ENCODE measurements around the gene PKNOX2.

PKNOX2 gene

DNA sequence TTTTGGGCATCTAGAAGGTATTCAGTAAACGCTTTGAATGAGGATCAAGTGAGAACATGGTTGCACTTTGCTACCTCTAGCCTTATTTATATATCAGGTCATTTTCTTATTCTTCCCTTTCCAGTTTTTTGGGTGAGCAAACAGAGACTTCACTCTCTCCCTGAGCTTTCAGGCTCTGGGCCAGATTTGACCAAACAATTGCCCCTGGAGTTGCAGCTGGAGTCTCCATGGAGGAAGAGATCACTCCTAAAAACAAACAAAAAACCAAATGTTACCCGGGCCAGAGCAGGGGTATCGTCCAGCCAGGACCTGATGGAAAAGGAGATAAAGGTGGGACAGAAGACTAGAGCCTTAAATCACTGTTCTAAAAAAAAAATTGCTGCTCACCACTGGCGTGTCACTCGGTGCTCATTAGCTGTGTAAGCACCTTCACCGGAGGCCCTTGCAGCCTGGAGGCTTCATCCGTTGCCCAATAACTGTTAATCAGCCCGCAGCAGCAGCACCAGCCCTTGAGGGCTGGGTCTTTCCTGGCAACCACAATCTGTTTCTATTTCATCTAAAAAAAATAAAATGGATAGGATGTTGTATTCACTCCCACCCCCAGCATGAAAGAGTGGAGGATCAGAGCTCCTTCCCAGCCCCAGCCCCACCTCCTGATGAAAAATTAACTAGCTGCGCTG lies 125.0 kb downstream of the PKNOX2 start:
- TF ChIP-seq SIN3A (IDR thresholded peaks at IDR 0.05; ENCODE audit: borderline replicate concordance, insufficient read depth, low read length) = 0 out of 2 replicates have a peak, but pooled peaks have one; percentile 59
- no peak for TF ChIP-seq POLR2AphosphoS5 (IDR thresholded peaks at IDR 0.05; ENCODE audit: low read depth, low read length)
- no peak for TF ChIP-seq TAF1 (IDR thresholded peaks at IDR 0.05; ENCODE audit: borderline replicate concordance, insufficient read depth, low read length)

DNA sequence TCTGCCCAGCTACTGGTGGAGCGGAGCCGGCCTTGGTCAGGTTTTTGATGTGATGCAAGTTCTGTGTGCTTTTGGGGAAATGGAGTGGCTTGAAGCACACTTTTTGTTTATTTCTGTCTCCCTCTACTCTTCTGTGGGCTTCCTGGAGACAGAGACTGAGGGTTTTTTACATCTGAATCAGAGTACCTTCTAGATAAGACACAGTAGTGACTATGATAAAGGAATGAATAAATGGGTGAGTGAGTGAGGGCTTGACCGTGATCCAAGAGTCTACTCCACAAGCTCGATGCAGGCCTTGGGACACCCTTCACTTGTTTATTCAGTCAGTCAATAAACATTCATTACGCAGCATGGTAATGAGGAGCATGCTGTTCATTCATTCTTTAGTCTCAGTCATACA lies 125.7 kb downstream of the PKNOX2 start:
- TF ChIP-seq POLR2AphosphoS5 (IDR thresholded peaks at IDR 0.05; ENCODE audit: low read depth, low read length) = no peak
- no peak for TF ChIP-seq FOXP2 (optimal IDR thresholded peaks at IDR 0.05; ENCODE audit: borderline replicate concordance, extremely low read depth, extremely low read length, insufficient read depth)
- no peak for TF ChIP-seq SIN3A (IDR thresholded peaks at IDR 0.05; ENCODE audit: borderline replicate concordance, insufficient read depth, low read length)
- no peak for TF ChIP-seq TAF1 (IDR thresholded peaks at IDR 0.05; ENCODE audit: borderline replicate concordance, insufficient read depth, low read length)
- TF ChIP-seq REST (IDR thresholded peaks at IDR 0.05; ENCODE audit: insufficient read depth in 1 of 2, low read depth in 2 of 2, low read length in 2 of 2) = no peak

- no peak for TF ChIP-seq SIN3A (IDR thresholded peaks at IDR 0.05; ENCODE audit: borderline replicate concordance, insufficient read depth, low read length)
- TF ChIP-seq FOXP2 (optimal IDR thresholded peaks at IDR 0.05; ENCODE audit: borderline replicate concordance, extremely low read depth, extremely low read length, insufficient read depth) = no peak
Measured at GRCh38 chr11:125292100-125292499, 127.5 kb downstream of the PKNOX2 start.

GRCh38 chr11:125293596-125293995 lies 129.0 kb downstream of the PKNOX2 start:
- no peak for TF ChIP-seq REST (IDR thresholded peaks at IDR 0.05; ENCODE audit: insufficient read depth in 1 of 2, low read depth in 2 of 2, low read length in 2 of 2)
- no peak for TF ChIP-seq SIN3A (IDR thresholded peaks at IDR 0.05; ENCODE audit: borderline replicate concordance, insufficient read depth, low read length)
- no peak for TF ChIP-seq TAF1 (IDR thresholded peaks at IDR 0.05; ENCODE audit: borderline replicate concordance, insufficient read depth, low read length)
- no peak for TF ChIP-seq POLR2AphosphoS5 (IDR thresholded peaks at IDR 0.05; ENCODE audit: low read depth, low read length)
- no peak for TF ChIP-seq FOXP2 (optimal IDR thresholded peaks at IDR 0.05; ENCODE audit: borderline replicate concordance, extremely low read depth, extremely low read length, insufficient read depth)

- no peak for TF ChIP-seq POLR2AphosphoS5 (IDR thresholded peaks at IDR 0.05; ENCODE audit: low read depth, low read length)
- no peak for TF ChIP-seq TAF1 (IDR thresholded peaks at IDR 0.05; ENCODE audit: borderline replicate concordance, insufficient read depth, low read length)
- TF ChIP-seq FOXP2 (optimal IDR thresholded peaks at IDR 0.05; ENCODE audit: borderline replicate concordance, extremely low read depth, extremely low read length, insufficient read depth) = no peak
- no peak for TF ChIP-seq REST (IDR thresholded peaks at IDR 0.05; ENCODE audit: insufficient read depth in 1 of 2, low read depth in 2 of 2, low read length in 2 of 2)
- no peak for TF ChIP-seq SIN3A (IDR thresholded peaks at IDR 0.05; ENCODE audit: borderline replicate concordance, insufficient read depth, low read length)
Measured at GRCh38 chr11:125295931-125296330, 131.4 kb downstream of the PKNOX2 start.

GRCh38 chr11:125297346-125297915 lies 132.9 kb downstream of the PKNOX2 start:
- TF ChIP-seq TAF1 (IDR thresholded peaks at IDR 0.05; ENCODE audit: borderline replicate concordance, insufficient read depth, low read length) = no peak
- TF ChIP-seq REST (IDR thresholded peaks at IDR 0.05; ENCODE audit: insufficient read depth in 1 of 2, low read depth in 2 of 2, low read length in 2 of 2) = no peak
- TF ChIP-seq FOXP2 (optimal IDR thresholded peaks at IDR 0.05; ENCODE audit: borderline replicate concordance, extremely low read depth, extremely low read length, insufficient read depth) = no peak
- TF ChIP-seq POLR2AphosphoS5 (IDR thresholded peaks at IDR 0.05; ENCODE audit: low read depth, low read length) = no peak
- TF ChIP-seq SIN3A (IDR thresholded peaks at IDR 0.05; ENCODE audit: borderline replicate concordance, insufficient read depth, low read length) = no peak
